HG02973 (cell line): ENCODE measurements around the gene ST6GAL1.
"Not testable (repeated sequence)": the region's sequence is repeated elsewhere in the genome, so short reads cannot be mapped to it uniquely, and the experiment has no call there.

ENCODE experiments used
- ATAC-seq: cut with Tn5 transposase; IDR thresholded peaks from one replicate; pipeline ENCODE4 v1.9.1; 2021; ENCODE audit warnings: moderate library complexity; ENCODE audit not compliant: unreplicated experiment

ST6GAL1 gene

GRCh38 chr3:186991470-186991869 is 61.1 kb downstream of the ST6GAL1 start:
- ATAC-seq, result no peak

DNA sequence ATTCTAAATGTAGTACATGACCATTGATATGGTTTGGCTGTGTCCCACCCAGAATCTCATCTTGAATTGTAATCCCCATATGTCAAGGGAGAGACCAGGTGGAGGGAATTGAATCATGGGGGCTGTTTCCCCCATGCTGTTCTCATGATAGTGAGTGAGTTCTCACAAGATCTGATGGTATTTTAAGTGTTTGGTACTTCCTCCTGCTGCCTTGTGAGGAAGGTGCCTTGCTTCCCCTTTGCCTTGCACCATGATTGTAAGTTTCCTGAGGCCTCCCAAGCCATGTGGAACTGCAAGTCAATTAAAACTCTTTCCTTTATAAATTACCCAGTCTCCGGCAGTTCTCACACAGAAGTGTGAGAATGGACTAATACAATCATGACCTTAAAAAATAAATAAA is 61.8 kb downstream of the ST6GAL1 start:
- ATAC-seq, result not testable (repeated sequence)

DNA sequence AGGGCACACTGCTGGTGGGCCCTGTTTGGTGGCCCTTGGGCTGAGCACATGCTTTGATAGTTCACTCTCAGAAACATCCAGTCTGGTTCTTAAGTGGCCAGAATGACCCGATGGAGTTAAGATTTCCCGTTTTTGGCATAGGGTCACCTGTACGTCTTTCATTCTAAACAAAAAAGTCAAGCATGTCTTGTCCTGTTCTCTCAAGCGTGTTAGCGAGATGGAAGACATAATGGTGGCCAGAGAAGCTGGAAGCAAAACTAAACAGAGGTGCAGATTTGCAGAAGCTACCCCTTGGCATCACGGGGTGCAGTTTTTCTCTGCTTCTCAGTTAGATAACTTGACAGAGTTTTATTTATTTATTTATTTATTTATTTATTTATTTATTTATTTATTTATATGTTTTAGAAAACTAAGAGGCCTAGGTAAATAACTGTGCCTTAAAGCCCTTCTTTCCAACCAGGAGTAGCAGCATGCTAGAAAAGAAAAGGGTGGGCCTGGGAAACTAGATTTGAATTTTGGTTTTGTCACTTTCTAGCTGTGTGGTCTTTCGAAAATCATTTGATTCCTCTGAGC is 63.0 kb downstream of the ST6GAL1 start:
- no peak for ATAC-seq

GRCh38 chr3:186994000-186994955 is 64.0 kb downstream of the ST6GAL1 start:
- no peak for ATAC-seq

- ATAC-seq, result no peak
Measured at GRCh38 chr3:186996356-186996755, 66.0 kb downstream of the ST6GAL1 start.

DNA sequence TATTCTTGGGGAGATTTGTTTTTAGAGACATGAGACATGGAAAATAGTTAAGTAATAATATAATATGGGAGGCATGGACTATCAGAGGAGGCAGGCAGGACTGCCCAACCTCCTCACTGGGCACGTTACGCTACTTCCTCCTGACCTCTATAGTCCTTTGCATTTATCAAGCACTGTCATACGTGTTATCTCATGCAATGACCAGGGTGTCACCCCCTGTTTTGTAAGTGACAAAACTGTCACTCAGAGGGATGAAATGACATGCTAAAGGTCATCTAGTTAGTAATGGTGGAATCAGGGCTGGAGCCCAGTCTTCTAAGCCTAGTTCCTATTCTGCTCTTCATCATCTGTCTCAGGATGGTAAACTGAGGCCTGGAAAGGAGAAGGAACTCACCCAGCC is 66.7 kb downstream of the ST6GAL1 start:
- no peak for ATAC-seq

DNA sequence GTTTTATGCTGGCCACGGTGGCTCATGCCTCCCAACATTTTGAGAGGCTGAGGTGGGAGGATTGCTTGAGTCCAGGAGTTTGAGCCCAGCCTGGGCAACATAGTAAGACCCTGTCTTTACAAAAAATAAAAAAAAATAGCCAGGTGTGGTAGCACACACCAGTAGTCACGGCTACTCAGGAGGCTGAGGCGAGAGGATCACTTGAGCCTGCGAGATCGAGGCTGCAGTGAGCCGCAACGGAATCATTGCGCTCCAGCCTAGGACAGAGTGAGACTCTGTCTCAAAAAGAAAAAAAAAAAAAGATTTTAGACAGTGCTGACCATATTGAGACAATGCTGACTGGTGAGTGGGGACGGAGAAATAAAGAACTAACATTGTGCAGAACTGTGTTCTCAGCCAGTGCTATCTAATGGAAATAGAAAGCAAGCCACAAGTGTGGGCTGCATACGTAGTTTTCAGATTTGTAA is 67.2 kb downstream of the ST6GAL1 start:
- ATAC-seq, result no peak

GRCh38 chr3:186998937-186999368 is 68.6 kb downstream of the ST6GAL1 start:
- no peak for ATAC-seq

GRCh38 chr3:187000711-187001151 is 70.4 kb downstream of the ST6GAL1 start:
- ATAC-seq, result peak; percentile 62

- ATAC-seq, result no peak
Measured at GRCh38 chr3:187002915-187003314, 72.6 kb downstream of the ST6GAL1 start.

GRCh38 chr3:187005827-187006481 is 75.6 kb downstream of the ST6GAL1 start:
- ATAC-seq, result no peak

DNA sequence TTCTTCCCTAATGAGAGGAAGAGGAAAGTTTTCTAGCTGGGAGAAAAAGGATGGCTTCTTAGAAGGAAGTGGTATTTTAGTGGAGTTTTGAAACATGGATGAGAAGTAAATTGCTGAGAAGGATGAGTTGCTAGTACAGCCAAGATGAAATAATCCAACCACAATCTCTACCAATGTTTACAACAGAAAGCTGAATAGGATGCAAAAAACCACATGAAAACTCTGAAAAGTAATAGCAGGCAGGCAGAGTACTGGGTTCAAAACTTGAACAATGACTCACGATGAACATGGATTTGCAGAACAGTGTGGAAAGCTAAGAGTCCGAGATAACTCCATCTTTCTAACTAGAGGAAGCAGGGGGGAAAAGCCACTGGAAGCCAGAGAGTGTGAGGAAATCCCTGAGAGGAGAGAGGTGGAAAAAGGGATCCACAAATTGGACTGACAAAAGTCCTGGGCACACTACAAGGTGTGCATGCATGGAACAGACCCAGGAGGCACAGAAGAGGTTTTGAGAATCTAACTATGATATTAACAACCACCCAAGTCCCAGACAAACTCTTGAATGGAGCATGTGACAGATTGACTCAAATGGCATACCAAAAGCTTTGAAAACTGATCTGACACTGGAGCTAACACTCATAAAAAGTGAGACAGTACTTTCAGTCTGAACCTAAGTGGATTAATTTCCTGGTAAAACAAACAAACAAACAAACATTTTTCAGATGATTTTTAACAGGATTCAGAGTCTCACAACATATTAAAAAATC is 76.7 kb downstream of the ST6GAL1 start:
- no peak for ATAC-seq

DNA sequence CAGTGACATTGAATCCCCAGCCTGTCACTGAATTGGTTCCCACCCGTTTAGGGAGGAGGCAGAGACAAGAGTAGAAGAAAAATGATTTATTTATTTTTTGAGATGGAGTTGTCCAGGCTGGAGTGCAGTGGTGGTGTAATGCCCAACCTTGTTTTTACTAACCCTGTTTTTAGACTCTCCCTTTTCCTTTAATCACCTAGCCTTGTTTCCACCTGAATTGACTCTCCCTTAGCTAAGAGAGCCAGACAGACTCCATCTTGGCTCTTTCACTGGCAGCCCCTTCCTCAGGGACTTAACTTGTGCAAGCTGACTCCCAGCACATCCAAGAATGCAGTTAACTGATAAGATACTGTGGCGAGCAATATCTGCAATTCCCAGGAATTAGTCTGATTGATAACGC is 80.1 kb downstream of the ST6GAL1 start:
- ATAC-seq, result not testable (repeated sequence)

DNA sequence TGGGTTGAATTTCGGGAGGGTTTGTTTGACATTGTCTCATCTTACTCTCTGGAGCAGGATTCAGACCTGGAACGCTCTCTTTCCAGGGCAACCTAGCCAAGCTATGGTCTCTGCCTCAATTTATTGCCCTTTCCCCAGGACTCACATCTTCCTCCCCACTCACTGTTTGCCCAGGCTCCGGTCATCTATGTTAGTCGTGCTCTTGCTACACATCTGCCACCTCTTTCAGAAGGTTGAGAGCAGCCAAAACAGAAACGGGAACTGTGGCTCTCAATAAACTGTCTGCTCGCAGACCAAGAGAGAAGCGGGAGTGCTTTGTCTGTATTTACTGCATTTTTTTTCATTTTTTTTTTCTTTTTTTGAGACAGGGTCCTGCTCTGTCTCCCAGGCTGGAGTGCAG is 81.6 kb downstream of the ST6GAL1 start:
- peak; percentile 46 for ATAC-seq

DNA sequence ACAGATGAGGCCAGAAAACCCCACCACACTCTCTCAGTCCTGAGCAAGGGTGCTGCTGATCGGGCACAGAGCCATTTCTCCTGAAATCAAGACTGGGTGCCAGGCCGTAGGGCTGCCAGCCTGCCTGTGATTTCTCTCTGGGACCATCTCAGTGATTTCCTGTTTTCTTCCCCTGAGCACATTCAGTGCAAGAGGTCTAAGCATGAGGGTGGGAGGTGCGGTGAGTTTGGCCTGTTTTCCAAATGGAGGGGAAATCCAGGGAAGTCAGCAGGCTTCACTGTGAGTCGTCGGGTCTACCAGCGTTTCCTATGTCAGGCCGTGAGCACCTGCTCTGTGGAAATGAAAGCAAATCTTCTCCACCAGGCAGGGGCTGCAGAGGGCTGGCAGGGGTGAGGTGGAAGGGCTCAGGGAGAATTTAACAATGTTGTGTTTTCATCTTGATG is 82.3 kb downstream of the ST6GAL1 start:
- no peak for ATAC-seq

DNA sequence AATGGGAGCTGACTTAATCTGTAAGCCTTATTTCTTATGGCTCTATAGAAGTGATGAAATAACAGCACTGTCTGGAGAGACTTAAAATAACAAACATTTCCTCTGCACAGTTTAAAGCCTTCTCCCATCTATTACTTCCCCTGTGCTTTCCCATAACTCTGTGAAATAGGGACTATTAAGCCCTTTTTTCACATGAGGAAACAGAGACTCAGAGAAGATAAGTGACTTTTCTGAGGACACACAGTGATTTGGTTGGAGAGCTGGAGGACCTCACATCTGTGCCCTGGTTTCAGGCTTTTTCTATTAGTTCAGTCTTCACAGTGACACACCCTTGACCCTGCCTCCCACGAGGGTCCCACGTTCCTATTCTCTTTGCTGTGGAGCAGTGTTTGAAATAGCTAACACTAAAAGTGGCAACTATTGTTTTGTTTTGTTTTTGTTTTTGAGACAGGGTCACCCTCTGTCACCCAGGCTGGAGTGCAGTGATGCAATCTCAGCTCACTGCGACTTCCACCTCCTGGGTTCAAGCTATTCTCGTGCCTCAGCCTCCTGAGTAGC is 82.9 kb downstream of the ST6GAL1 start:
- ATAC-seq, result no peak

DNA sequence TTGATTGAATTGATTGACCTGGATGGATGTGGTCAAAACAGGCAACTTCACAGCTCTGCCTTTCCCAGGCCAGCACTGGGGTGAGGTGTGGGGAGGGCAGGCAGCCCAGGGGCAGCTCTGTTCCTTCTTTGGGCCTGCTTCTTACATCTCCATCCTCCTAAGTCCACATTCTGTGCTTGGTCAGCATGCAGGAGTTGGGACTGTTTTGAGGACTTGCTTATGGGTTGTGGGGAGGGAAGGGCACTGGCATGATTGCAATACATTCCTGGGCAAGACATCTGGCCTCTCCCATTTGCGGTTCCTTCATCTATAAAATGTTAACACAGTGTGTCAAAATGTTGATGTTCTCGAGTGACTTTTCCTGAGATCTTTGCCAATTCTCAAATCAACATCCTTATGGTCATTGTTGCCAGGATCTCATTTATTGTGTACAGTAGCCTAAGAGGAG is 84.1 kb downstream of the ST6GAL1 start:
- ATAC-seq, result no peak

DNA sequence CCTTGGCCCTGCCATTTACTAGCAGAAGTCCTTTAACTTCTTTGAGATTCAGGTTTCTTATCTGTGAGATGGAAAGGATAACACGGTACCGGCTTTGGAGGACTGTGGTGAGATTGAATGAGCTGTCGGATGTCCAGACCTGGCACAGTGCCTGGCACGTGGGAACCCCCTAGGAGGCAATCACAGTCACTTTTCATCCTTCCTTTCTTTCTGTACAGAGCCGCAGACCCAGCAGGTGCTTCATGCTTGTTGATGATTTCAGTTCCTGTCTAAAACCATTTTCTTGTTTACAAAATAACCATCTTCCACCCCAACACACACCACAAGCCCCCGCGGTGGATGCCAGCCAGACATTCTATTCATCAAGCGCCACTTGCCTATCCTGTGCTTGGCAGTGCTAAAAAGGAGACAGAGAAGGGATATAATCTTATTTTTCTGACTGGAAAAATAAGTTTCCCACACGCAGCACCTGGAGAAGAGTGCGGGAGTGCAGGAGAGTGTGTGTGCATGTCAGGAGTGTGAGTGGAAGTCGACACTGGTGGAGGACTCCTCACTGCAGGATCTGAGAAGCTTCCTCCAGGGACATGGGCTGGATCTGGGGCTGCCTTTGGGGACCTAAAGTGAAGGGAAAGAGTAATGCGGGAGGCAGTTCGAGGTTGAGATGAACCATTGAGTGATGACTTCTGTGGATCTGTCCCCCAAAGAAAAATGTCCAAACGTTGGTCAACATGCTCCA is 85.7 kb downstream of the ST6GAL1 start:
- ATAC-seq, result peak; percentile 47

DNA sequence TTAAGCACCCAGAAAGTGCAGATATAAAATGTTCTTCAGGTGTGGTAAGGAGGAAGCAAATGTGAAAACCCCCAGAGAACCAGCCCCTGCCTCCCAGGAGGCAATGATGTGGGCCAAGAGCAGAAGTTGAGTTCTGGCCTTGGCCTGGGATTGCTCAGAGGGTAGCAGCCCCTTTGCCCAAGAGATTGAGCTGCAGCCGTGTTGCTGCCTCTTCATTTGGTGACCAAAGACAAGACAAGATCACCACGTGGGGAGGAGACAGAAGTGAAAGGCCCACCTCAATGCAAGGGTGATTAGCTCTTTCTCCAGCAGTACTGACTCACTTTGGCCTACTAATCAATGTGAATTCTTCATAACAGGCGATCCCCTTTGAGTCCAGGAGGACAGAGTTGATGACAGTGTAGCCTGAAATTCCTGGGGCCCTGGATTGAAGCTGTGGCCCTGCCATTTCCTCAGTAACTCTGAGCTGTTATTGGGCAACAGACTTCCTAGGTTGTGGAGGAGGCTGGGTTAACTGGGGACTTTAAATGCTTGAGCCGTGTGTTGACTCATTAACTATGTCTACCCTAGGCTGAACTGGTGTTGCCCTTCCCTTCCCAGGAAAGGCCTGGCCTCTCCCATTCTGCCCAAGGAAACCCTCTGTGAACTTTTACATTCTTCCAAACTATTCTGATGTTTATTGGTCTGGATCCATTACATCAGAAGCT is 86.5 kb downstream of the ST6GAL1 start:
- ATAC-seq, result no peak
